ENCODE measurements around the gene NEURL1B.
"Not testable (repeated sequence)": the region's sequence is repeated elsewhere in the genome, so short reads cannot be mapped to it uniquely, and the experiment has no call there.

NEURL1B gene

GRCh38 chr5:172634106-172634899, 6.8 kb upstream of the NEURL1B start:
- DNase-seq (ENCODE audit: low read depth), result no peak

- DNase-seq (ENCODE audit: low read depth), result no peak
Observed at GRCh38 chr5:172635038-172635437, 6.0 kb upstream of the NEURL1B start.

GRCh38 chr5:172636279-172637050, 4.6 kb upstream of the NEURL1B start:
- DNase-seq (ENCODE audit: low read depth), result no peak

DNA sequence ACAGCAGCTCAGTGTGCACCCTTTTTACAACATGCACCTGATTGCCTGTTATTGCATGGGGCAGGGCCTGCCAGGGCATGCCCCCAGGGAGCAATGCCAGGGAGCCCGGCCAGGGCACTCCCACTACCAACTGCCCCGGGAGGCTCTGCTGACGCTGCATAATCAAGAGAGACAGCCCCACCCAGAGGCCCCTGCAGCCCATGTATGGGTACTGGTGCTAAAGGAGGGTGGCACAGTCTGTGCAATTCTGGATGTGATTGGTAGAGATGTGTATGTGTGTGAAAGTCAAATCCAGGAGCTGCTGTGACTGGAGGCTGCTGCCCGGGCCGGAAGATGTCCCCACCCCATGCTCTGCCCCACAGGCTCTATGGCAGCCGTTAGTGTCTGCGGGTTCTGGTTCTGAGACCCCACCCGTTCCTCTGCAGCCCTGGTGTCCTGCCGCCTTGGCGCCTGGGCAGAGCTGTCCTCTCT, 3.9 kb upstream of the NEURL1B start:
- no peak for DNase-seq (ENCODE audit: low read depth)

DNA sequence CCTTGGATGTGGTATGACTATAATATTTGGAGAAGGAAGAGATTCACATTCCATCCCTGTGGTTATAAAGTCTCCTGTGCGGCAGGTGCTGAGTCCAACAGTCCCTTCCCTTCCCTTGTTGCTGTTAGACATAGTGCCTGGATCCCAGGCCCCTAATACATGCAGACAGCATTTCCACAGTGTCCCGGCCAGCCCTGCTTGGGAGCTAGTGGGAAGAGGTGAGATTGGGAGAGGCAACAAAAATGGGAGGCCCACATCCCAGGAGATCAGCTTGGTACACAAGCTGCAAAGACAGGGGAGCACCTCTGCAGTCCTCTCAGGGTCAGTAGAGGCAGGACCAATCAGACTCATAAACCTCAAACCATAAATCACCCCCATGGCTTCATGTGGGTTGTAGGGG, 3.3 kb upstream of the NEURL1B start:
- DNase-seq (ENCODE audit: low read depth), result no peak

GRCh38 chr5:172638209-172638768, 2.8 kb upstream of the NEURL1B start:
- DNase-seq (ENCODE audit: low read depth), result no peak

DNA sequence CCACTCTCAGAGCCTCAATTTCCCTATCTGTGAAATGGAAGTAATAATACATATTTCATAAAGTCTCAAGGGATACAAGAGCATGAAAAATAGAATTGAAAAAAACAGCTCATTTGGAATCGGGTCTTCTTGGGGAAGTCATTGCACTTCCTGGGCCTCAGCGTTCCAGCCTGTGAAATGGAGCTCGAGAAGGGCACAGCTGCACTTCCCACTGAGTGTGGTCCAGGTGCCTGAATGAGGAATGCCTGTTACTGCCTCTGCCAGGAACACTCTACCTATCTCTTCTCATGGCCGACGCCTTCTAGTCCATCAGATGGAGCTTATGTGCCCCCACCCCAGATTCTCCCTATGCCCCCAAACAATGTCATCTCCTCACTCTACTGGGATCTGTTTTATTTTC, 924 bp upstream of the NEURL1B start:
- DNase-seq (ENCODE audit: low read depth), result no peak

DNA sequence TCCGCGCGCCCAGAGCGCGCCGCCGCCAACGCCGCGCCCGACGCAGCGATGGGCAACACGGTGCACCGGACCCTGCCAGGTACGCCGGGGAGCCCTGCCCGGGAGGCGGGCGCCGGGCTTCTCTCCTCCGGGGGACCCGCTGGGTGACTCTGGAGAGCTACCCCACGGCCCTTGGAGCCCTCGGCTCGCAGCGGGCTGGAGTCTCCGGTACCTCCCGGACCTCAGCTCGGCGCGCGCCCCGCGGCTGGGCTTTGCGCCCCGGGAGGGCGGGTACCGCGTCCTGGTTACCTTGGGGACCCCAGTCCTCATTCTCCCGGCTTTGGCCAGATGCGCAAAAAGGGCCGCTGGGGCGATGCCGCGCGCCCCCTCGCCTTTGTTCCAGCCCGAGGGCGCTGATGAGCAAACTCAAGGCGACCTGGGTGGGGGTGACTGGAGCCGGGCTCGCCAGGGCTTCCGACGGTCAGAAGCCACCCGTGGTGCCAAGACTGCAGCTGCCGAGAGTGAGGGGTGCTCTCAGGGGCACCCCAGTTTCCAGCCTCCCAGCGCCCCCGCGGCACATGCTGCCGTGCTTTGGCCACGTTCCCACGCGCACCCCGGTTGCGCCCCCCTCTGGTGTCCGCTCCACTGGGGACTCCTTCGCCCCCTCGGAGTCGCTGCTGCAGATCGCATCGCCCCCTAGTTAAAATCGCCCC, 442 bp downstream of the NEURL1B start:
- no peak for DNase-seq (ENCODE audit: low read depth)

DNA sequence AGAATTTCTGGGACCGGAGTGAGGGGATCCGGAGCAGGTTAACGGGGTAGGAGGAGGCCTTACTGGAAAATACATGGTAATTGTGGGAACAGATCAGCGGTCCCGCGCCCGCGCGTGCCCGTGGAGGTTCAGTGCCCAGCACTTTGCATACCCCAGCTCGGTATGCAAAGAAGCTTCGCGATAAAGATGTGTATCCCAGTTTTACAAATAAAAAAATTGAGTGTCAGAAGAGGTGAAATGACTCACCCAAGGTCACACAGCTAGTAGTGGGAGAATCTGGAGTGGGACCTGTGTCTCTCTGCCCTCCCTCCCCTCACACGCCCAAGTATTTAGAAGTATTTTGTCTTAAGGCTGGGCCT, 967 bp downstream of the NEURL1B start:
- no peak for DNase-seq (ENCODE audit: low read depth)

DNA sequence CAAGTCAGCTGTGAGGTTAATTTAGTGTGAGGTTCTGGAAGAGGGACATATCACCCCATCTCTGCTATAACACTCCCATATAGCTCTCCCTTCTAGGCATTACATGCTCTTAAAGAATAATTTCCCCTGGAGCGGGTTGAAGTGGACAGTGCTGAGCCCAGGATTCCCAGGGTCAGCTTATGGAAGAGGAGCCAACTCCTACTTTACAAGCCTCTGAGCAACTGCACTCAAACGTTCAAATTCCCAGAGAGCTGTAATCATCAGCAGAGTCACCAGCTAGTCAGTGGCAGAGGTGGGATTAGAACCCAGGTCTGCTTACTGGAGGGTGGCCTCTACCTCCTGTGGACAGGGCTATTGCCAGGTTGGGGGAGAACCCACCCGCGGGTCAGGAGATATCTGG, 1.4 kb downstream of the NEURL1B start:
- DNase-seq (ENCODE audit: low read depth), result no peak

GRCh38 chr5:172642926-172643871, 2.1 kb downstream of the NEURL1B start:
- DNase-seq (ENCODE audit: low read depth), result no peak

DNA sequence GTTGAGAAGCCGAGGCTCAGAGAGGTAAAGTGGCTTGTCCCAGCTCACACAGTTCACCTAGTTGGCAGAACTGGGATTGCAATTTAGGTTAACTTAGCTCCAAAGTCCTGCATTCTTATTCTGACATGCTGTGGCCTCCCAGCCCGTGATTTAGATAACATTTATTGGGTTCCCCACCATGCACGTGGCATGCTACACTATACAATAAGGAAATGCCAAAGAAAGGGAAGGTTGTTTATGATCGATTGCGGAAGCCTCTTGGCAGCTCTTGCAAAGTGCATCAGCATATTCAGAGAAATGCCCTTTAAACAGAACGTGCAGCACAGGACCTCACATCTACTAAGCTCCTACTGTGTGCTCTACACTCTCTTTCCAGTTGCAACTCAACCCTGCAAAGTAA, 3.2 kb downstream of the NEURL1B start:
- no peak for DNase-seq (ENCODE audit: low read depth)

DNA sequence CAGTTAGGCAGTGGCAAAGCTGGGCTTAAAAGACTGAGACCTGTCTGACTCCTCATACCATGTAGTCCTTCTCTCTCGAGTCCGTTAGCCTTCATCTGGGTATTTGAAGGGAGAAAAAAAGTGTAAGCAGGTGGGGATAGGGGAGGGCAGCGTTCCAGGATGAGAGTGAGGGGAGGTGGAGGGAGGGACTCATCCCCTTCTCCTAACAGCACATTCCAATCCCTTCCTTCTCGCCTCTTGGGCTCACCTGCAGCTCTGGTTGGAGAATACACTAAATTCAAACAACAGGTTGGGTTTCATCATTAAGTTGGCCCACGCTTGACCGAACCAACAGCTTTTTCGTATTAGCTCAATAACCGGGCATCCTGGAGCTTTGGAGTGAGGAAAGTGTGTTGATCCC, 3.6 kb downstream of the NEURL1B start:
- DNase-seq (ENCODE audit: low read depth), result no peak

- no peak for DNase-seq (ENCODE audit: low read depth)
Observed at GRCh38 chr5:172645271-172646055, 4.4 kb downstream of the NEURL1B start.

DNA sequence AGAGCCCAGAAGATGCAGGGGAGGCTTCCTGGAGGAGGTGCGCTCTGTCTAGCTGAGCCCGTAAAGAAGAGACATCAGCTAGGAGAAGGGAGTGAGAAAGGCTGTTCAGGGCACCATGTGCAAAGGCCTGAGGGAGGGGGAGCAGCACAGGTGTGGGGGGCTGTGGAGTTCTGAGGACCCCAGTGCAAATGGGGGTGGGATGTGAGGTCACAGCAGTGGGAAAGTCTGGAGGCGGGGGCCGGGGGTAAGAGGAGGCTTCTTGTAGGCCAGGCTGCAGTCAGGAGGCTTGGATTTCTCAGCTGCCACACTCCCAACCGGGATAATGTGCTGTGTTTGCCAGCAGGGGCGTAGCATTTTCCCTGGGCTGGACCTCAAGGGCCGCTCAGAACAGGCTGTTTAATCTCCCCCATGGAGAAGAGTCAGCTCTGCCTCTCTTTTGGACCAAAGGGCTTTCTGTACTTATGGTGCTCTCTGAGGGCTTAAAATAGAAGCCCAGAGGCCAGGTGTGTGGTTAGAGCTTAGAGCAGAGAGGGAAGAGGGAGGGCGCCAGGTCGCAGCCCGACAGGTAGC, 5.7 kb downstream of the NEURL1B start:
- DNase-seq (ENCODE audit: low read depth), result no peak

GRCh38 chr5:172647352-172648012, 6.4 kb downstream of the NEURL1B start:
- DNase-seq (ENCODE audit: low read depth), result no peak

DNA sequence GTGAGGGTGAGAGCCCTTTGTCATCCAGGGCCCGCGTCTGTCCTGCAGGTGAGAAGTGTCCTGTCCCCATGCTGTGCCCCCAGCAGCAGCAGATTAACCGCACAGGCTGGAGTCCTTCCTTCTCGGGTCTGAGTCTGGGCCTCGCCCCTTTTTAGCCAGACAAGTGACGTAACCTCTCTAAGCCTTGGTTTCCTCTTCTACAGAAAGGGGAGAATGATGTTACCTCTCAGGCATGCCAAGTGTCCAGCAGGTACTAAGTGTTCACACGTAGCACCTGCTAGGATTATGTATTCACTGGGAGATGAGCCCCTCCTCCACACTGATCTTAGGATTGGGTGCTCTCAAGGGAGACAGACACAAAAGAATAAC, 6.9 kb downstream of the NEURL1B start:
- DNase-seq (ENCODE audit: low read depth), result no peak

- DNase-seq (ENCODE audit: low read depth), result no peak
Observed at GRCh38 chr5:172648755-172649154, 7.7 kb downstream of the NEURL1B start.

DNA sequence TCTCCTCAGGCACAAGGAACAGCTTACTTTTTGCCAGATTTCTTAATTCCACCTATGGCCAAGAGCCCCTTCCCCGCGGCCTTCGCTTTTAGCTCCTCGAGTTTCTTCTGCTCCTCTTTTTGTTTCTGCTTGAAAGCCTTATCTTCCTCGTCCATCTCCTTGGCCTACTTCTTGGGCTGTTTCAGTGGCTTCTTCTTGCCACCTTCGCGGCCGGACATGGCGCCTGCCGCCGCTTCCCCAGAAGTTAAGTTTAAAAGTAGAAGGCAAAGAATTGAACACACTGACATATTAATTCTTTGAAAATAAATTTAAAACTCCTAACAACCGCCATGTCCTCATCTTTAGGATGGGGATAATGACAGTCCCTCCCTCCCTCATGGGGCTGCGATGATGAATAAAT, 15.4 kb downstream of the NEURL1B start:
- not testable (repeated sequence) for DNase-seq (ENCODE audit: low read depth)
